Vagina (tissue), 2 donors: ENCODE data around the gene SLC35E3.

Source experiments
- POLR2A ChIP-seq, 2 donors: fragments of 450-650 bp; IDR thresholded peaks; one replicate each; pipeline ENCODE4 v1.6.1; 2017; ENCODE audit warnings: antibody characterized with exemption in 2 of 2, mild to moderate bottlenecking in 2 of 2, moderate library complexity in 2 of 2
- TF ChIP-seq, protein P1 (sequence below), 3 experiments: fragments of 450-650 bp in 2 of 3; fragments of 200-600 bp in 1 of 3; sonication (generic) in 1 of 3; IDR thresholded peaks; one replicate each; pipeline ENCODE4 v1.5.1; 2017 to 2019; ENCODE audit warnings: antibody characterized with exemption in 3 of 3, mild to moderate bottlenecking in 2 of 3, moderate library complexity in 2 of 3

DNA sequence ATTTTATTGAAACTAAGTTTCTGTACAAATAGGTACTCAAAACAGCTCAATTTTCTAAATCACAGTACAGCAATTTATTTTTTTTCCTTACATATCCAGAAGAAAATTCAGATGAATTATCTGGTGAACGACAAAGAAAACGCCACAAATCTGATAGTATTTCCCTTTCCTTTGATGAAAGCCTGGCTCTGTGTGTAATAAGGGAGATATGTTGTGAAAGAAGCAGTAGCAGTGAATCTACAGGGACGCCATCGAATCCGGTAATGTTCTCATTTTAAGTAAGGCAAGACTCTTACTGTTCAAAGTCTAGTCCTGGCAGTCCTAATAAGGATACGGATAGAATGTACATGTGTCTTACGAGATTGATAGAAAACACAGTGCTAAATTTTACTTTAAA lies 82.7 kb downstream of the SLC35E3 start:
- TF ChIP-seq, protein P1, sequence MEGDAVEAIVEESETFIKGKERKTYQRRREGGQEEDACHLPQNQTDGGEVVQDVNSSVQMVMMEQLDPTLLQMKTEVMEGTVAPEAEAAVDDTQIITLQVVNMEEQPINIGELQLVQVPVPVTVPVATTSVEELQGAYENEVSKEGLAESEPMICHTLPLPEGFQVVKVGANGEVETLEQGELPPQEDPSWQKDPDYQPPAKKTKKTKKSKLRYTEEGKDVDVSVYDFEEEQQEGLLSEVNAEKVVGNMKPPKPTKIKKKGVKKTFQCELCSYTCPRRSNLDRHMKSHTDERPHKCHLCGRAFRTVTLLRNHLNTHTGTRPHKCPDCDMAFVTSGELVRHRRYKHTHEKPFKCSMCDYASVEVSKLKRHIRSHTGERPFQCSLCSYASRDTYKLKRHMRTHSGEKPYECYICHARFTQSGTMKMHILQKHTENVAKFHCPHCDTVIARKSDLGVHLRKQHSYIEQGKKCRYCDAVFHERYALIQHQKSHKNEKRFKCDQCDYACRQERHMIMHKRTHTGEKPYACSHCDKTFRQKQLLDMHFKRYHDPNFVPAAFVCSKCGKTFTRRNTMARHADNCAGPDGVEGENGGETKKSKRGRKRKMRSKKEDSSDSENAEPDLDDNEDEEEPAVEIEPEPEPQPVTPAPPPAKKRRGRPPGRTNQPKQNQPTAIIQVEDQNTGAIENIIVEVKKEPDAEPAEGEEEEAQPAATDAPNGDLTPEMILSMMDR (IDR thresholded peaks at IDR 0.05) = no peak
- no peak for TF ChIP-seq POLR2A (IDR thresholded peaks at IDR 0.05)
